ENCODE results near the gene IGSF21. TPM values are rescaled to one million over a fixed set of nuclear protein-coding genes. Genes with fewer than 3 reads are reported as not detected.

The IGSF21 gene
- total RNA-seq, 1 experiment from 2014 or later, result 5.2 TPM

DNA sequence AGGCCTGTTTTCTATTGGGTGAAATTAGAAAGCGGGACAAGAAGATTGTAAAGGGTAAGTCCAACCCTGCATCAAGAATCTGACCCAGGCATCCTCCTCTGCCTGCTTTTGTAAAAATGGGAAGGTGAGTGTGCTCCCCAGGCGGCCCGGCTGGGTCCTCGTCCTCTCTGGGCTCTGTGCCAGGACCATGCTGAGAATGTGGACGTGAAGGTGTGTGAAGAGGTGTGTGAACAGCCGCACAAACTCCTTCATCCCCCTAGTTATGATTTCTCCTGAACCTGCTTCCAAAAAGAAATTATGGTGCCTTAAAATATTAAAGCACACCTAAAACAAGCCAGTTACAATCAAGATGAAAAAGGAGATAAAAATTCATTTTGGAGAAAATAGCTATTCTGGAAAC lies 185.7 kb downstream of the IGSF21 start:
- Histone ChIP-seq H3K18ac (ENCODE audit: insufficient read length, low read depth, low read length) (no peak overlapping the region), H3K56ac (ENCODE audit: insufficient read length, low read depth, low read length) (no peak overlapping the region), H3K4me2 (ENCODE audit: insufficient read depth, insufficient read length, low read length) (no peak overlapping the region), H3K23ac (ENCODE audit: insufficient read length, low read depth, low read length) (no peak overlapping the region), H3K79me2 (ENCODE audit: insufficient read depth, low read length) (no peaks in the 10 kb centered on the region), H3K27me3 (ENCODE audit: insufficient read depth, low read length) (no peaks in the 10 kb centered on the region), H2BK15ac (ENCODE audit: low read depth, low read length) (no peak overlapping the region), H2BK5ac (ENCODE audit: insufficient read length, low read length) (no peak overlapping the region), H3T11ph (ENCODE audit: low read length) (no peak overlapping the region), H3K23me2 (ENCODE audit: insufficient read length, low read depth, low read length, poor library complexity, severe bottlenecking) (no peaks in the 10 kb centered on the region), H2BK12ac (ENCODE audit: insufficient read length, low read depth, low read length) (no peak overlapping the region), H2AK5ac (ENCODE audit: insufficient read length, low read length) (no peak overlapping the region), H3K4ac (ENCODE audit: low read depth, low read length) (no peak overlapping the region), H4K20me1 (ENCODE audit: control insufficient read depth, insufficient read depth, insufficient read length) (no peaks in the 10 kb centered on the region), H3K4me1 (ENCODE audit: insufficient read depth, low read length) (peaks cover 14% of the 10 kb centered on the region; the same call in 1 of the 2 replicates), H4K5ac (ENCODE audit: insufficient read length, low read depth, low read length) (no peak overlapping the region), H2BK20ac (ENCODE audit: low read depth, low read length, poor library complexity, severe bottlenecking) (no peak overlapping the region), H3K27ac (ENCODE audit: insufficient read length, low read depth, low read length) (no peak overlapping the region), H3K9me3 (ENCODE audit: control insufficient read depth, low read depth, low read length) (no peaks in the 10 kb centered on the region), H3K9ac (ENCODE audit: extremely low read depth, insufficient read length, low read length) (no peak overlapping the region), H3K79me1 (ENCODE audit: insufficient read depth, low read depth, low read length, poor library complexity, severe bottlenecking) (no peaks in the 10 kb centered on the region), H2AFZ (ENCODE audit: low read length) (no peak overlapping the region), H2BK120ac (ENCODE audit: low read depth, low read length, poor library complexity, severe bottlenecking) (no peak overlapping the region), H3K14ac (ENCODE audit: insufficient read depth, low read length) (no peak overlapping the region), H4K8ac (replicated peaks; ENCODE audit: insufficient read length, low read depth, low read length) (no peak overlapping the region), H4K91ac (ENCODE audit: insufficient read length, low read depth, low read length) (peak overlapping the region; percentile 32)
- Mint-ChIP-seq H3K27ac (peak overlapping the region; percentile 28 to 99 (median 44); a peak in 4 of 7 replicates), H3K4me3 (no peak overlapping the region), H3K27me3 (ENCODE audit: low read depth) (peaks cover 3% of the 10 kb centered on the region), H3K36me3 (ENCODE audit: insufficient read depth in 1 of 3, low read depth in 3 of 3) (peaks cover 0 to 13% (median 11%) of the 10 kb centered on the region in 3 experiments; a peak in 4 of 7 replicates), H3K9me3 (peaks cover 0 to 9% of the 10 kb centered on the region in 2 experiments; a peak in 3 of 5 replicates), H3K4me1 (peaks cover 86 to 89% of the 10 kb centered on the region in 2 experiments)
- WGBS (ENCODE audit: extremely low coverage, insufficient read length, low lambda C conversion rate), result no CpG with 5 or more reads among the region's 6 CpGs
- TF ChIP-seq, protein P1, sequence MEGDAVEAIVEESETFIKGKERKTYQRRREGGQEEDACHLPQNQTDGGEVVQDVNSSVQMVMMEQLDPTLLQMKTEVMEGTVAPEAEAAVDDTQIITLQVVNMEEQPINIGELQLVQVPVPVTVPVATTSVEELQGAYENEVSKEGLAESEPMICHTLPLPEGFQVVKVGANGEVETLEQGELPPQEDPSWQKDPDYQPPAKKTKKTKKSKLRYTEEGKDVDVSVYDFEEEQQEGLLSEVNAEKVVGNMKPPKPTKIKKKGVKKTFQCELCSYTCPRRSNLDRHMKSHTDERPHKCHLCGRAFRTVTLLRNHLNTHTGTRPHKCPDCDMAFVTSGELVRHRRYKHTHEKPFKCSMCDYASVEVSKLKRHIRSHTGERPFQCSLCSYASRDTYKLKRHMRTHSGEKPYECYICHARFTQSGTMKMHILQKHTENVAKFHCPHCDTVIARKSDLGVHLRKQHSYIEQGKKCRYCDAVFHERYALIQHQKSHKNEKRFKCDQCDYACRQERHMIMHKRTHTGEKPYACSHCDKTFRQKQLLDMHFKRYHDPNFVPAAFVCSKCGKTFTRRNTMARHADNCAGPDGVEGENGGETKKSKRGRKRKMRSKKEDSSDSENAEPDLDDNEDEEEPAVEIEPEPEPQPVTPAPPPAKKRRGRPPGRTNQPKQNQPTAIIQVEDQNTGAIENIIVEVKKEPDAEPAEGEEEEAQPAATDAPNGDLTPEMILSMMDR (conservative IDR thresholded peaks at IDR 0.05), result no peak
- DNase-seq, result no peak

Data from H9 (cell line).